Activated CD4-positive, alpha-beta T cell treated with anti-CD3 and anti-CD28 coated beads, Interleukin-2, amount 50 U/mL, for 48 hours (primary cell): ENCODE results near the gene CNNM2.

Experiments
- DNase-seq, 2 experiments: peaks; one replicate each; pipeline ENCODE4 v3.0.0-alpha.2; 2020

Gene CNNM2

DNA sequence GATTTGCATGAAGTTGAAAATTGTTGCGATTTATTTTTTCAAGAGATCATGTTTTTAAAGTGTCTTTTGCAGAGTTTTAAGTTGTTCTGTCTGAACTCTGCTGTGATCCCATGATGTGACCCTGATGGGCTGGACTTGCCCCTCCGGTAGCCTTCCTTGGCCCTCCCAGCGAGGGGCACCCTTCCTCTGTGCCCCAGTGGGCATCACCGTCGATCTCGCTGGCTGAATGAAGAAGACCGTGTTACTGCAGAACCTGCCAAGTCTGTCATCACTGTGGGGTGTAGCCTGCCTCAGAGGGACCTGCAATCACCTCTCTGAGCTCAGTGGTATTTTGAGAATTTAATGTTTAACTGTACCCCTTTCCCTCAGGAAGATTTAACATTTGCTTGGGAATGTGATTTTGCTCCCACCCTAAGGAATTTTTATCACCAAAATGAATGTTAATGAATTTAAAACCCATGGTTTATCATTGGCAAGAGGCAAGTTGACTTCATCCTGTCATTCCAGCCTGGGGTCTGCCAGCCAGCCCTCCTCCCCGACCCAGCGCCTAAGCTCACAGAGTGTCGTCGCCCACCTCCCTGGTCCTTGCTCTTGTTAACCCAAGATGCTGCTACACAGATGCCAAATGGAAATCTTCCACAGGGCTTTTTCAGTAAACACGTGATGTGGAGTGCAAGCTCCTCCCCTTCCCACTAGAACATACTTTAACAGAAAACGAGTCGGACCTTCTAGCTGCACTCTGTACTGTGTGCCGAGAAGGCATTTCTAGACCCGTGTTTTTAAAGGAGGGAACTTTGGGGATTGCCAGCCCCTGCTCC, 159.6 kb downstream of the CNNM2 start:
- DNase-seq: no peak

DNA sequence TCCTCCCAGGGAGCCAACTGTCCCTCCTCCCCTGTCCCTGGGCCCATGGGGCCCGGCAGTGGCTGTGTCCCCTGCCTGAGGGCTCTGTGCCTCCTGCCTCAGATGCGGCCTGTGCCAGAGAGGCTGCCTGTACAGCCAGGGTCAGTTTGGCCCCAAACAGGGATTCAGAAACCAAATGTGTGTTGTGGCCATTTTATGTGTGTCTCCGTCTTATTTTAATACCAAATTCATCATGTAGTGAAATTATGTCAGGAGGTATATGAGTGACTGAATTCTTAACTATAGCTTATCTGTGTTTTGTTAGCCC, 160.2 kb downstream of the CNNM2 start:
- no peak for DNase-seq

DNA sequence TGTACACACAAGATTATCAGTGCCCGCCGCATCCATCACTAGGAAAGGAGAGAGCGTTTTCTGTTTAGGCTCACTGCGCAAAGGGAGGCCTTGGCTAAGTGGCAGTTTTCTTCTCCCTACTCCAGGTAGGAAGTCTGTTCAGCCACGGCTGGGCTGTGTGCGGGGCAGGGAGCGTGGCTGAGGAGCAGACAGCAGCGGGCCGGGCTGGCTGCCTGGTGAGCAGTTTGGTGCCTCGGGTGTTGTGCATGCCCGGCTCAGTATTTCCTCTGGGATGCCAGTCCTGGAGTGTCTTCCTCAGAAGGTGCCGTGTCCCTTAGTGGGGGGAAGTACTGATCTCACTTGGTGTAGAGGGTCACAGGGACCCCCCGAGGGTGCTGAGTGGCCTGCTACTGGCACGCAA, 160.6 kb downstream of the CNNM2 start:
- DNase-seq: no peak

DNA sequence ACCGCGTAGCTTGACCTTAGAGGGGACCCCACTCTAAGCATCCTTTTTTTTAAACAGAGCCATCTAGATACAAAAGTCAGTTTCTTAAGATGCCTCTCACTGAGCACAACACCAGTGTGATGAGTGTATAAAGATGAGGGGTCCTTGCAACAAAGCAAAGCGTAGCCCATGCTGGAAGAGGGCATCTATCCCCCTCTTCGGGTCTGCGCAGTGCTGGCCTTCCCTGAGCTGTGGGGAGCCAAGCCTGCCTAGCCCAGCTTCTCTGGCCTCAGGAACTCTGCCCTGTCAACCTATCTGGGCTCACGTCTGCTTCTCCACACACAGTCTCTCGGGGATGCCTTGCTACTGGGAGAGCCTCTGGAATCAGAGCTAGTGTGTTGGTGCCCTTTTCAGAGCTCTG, 161.0 kb downstream of the CNNM2 start:
- DNase-seq: no peak

DNA sequence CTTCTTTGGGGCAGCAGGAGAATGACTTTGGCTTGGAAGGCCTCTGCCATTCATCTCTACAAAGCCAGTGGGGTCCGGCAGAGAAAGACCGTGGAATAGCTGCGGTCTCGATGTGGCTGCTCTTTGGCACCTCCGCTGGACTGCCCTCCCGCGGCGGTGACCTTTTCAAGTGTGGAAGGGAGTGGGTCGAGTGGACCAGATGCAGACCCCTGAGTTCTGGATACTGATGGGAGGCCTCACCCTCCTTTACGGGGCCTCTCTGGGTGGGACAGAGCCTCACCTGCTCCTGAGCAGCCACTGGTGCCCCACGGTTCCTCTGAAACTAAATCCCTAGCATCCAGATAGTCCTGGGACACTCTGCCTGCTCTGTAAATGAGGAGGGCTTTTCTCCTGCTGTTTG, 161.9 kb downstream of the CNNM2 start:
- no peak for DNase-seq

DNA sequence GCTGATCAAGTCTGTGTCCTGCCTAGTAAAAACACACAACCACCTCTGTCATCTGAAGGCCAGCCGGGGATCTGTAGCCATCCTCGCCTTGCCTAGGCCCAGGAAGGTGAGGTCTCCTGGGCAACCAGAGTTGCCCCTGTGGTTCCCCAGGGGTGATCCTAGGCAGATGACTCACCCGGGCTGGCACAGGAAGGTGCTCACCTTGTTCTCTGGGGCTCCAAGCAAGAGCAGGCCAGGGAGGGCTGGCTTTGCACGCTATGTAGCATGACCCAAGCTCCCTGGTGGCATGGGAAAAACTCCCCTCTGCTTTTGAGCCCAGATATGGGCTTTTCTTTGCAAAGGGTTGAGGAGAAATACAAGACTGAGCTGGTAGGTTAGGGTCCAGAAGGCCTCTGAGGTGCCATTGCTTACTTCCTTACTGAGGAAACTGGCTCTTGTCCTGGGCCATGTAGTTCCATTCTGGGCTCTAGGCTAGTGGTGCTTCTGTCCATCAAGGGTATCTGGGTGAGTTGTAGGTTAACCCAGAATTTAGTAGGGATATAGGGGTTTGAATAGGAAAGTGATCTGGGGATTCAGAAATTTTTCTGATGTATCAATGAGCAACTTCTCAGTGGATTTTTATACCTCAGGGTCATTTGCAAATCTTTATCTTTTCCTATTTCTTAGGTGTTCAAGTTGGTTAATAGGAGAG, 162.9 kb downstream of the CNNM2 start:
- no peak for DNase-seq

DNA sequence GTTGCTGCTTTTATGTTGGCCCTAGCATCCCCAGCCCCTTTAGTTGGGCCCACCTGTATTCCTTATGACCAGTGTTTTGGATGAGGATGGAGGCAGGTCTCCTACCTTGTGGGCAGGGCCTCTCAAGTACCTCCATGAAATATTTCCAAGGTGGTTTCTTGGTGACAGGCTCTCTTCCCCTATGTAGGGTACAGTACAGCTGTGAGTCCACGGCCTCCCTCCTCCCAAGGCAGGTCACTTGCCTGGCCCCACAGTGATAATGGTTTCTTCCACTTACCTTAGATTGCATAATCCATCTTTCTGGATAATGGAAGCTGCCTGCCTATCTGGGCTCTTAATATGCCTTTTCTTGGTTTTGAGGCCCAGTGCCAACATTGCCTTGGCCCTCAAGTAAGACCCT, 164.6 kb downstream of the CNNM2 start:
- no peak for DNase-seq

DNA sequence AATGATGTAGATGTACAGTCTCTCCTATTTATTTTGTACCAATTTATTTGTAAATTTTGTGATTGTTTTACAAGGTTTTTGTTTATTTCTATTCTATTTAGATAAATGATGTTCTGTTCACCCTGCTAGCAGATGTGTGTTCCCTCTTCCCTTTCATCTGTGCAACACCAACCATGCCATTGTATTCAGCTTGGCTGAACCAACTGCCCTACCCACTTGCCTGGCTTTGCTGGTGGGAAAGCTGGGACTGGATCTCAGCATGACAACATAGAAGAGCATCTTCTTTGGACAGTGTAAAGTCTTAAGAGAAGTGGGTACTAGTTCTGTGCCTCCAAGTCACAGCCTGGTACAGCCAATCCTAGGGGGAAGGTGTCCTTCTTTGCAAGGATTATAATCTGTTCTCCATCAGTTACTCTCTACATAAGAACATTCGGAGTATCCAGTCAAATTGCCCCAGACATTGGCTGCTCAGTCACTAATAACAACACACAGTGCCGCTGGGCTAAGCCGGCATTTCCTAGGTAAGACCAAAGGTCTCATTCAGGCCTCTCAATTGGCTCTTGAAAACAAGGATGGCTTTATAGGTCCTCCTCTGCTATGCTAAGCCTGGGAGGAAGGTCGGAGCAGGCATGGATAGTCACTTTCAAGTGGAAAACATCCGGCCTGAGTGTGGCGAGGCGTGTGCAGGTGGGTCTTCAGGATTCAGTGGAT, 165.3 kb downstream of the CNNM2 start:
- no peak for DNase-seq

DNA sequence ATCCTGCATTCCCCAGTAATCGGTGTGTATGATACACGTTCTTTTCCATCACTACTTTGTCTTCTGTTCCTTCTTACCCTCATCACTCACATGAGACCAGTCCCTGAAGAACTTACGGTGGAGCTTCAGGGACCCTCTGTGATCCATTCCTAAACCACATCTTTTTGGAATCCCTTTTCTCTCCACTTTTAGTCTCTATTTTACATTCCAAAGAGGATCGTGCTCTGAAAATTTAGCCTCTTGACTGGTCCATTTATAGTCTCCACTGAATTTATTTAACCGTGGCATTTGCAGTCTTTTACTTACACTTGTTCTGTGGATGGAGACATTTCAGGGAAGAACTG, 165.9 kb downstream of the CNNM2 start:
- DNase-seq: no peak

DNA sequence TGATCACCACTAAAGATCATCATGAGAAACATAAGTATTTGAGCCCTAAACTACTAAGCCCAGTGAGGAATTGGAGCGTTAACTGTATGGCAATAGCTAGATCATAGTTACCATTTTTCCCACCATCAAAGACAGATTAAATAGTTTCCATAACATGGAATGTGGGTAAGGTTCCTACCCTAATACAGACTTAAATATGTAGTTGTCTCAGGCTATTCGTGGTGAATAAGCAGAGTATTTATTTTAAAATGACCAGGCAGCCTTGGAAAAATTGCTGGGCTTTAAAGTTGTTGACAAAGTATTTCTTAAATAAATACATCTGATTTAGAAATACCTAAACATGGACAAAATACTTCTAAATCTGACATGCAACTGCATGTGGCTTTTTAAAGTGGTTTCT, 168.2 kb downstream of the CNNM2 start:
- no peak for DNase-seq

DNA sequence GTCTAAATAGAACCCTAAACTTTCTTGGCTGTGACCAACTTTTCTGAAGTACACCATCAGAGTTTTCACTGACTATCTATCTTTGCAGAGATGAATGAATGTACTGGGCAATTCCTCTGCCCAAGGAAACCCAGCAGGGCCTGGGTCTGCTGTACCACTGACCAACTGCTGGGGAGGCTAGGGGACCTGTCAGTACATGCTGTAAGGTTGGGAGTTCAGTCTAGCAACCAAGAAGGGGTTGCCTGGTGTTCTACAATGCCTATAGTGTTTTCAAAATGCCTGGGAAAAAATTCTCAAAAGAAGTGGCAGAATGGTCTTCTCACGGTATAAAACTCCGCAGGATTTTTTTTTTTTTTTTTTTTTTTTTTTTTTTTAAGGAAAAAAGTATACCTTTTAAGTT, 168.7 kb downstream of the CNNM2 start:
- DNase-seq: no peak

DNA sequence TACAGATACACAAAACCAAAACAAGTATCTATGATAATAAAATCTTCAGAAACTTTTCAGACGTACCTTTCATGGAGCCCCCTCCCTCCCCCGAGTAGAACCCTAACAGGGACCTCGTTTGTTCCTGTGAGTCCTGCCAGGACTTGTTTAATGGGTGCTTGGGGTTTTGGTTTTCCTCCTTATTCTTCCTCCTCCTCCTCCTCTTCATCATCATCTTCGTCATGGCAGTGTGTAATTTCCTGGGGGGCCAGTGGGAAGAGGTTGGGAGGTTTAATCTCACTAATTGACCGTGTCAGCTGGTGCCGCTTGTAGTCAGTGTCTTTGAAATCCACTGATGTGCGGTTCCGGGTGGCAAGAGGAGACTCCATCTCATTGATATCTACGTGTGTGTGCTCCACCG, 171.4 kb downstream of the CNNM2 start:
- DNase-seq: no peak

DNA sequence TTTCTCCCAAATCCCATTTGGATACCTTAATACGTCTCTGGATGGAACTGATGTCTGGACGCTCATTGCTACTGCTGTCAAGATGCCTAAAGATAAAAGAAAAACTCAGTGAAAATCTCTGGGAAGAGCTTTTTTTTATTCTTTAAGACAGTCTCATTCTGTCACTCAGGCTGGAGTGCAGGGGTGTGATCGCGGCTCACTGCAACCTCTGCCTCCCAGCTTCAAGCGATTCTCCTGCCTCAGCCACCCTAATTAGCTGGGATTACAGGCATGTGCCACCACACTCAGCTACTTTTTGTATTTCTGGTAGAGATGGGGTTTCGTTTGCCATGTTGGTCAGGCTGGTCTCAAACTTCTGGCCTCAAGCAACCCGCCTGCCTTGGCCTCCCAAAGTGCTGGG, 172.8 kb downstream of the CNNM2 start:
- no peak for DNase-seq

DNA sequence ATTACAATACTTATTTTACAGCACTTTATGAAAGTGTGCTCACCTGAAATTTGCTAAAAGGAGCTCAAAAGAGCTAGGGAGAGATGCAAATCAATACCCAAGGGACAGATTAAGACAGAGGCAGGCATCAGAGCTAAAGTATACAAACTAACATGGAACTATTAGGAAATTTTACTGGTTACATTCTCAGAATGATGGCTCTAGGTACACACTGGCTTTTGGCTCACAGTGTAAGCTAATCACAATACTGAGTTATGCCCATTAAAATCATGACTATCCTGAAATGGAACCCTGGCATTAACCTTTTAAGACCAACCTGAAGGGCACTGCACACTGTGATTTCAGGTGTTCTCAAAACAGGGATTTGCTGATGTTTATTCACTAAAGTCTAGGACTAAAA, 176.9 kb downstream of the CNNM2 start:
- no peak for DNase-seq

DNA sequence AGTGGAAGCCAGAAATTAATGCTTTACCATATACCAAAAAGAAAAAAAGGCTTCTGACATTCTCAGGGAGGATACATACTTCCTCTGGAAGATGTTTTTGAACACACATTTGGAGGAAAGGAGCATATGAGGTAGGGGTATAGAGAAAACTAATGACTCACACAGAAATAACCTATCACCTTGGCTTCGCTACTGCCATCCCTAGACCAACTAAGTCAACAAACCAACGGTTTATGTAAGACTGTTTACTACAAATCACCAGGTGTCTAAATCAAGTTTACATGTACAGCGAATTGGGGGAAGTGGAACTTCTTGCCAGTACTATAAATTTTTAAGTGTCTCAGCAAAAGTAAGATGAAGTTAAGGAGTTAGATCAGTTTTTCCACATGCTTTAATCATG, 178.0 kb downstream of the CNNM2 start:
- DNase-seq: no peak

DNA sequence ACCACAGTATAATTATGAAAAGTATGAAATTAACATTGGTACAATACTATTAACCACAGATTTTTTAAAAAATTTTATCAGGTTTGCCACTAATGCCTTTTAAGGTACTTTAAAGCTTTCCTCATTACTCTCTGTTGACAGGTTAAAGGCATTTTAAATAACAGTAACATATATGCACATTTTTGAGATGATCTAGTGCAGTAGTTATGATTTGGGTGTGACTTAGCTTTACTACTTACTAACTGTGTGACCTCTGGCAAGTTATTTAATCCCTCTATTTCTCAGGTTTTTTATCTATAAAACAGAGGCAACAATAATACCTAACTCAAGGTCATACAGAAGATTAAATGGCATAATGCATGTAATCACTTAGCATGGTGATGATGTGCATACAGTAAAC, 180.1 kb downstream of the CNNM2 start:
- no peak for DNase-seq

DNA sequence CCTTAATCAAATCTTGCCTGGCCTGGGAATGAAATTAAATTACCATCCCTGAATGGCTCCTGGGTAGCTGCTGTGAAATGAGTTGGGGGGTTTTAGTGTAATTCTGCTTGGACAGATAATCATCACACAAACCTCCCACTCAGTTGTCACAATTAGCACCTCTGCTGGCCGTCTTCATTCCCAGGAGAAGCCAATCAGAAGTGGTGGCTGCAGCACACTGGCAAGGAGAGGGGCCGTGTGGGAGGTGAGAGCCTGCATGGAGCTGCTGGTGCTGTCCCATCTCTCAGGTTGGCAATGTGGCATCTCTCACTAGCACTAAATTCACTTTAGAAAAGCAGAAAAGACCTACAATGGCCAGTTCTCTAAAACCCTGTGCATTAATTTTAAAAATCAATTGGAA, 182.5 kb downstream of the CNNM2 start:
- no peak for DNase-seq

DNA sequence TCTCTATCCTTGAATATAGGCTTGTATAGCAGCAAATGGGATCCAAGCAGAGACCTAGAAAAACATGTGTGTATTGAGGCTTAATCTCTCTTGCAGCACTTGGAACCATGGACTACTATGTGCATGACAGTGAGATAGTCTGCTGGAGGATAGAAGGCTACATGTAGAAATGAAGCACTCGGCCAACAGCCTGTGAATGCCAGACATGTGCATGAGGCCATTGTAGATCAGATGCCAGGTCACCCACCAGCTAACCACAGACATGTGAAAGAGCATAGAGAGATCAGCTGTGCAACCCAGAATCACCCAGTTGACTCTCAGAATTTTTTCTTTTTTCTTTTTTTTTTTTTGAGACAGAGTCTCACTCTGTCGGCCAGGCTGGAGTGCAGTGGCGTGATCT, 184.1 kb downstream of the CNNM2 start:
- no peak for DNase-seq

DNA sequence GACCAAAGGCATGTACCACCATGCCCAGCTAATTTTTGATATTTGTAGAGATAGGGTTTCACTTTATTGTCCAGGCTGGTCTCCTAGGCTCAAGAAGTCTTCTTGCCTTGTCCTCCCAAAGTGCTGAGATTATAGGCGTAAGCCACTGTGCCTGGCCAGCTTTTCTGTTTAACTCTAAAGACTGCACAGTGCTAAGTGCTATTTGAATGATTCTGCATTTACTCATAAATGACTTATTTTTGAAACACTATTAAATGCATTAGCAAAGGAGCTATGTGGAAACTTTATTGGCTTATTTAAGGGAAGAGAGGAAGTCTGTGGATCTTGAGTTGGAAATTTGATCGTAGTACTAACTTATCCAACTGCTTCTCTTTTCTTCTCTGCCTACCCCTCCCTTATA, 185.9 kb downstream of the CNNM2 start:
- DNase-seq: no peak

DNA sequence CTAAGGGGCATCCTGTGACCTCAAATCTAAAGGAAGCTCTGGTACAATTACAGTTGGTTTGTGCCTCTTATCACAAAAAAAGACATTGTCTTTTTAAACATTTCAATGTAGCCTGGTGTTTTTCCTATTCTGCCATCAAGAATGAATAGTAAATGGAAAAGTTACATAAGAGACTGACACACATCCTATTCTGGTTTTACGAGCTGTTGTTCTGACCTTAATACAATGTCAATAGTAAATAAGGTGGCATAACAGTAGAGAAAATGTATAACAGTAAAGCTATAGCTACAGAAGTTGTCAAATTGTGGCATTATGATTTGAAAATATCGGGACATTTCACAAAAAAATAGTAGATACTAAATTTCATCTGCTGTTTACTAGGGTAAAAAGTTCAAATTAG, 186.6 kb downstream of the CNNM2 start:
- no peak for DNase-seq

DNA sequence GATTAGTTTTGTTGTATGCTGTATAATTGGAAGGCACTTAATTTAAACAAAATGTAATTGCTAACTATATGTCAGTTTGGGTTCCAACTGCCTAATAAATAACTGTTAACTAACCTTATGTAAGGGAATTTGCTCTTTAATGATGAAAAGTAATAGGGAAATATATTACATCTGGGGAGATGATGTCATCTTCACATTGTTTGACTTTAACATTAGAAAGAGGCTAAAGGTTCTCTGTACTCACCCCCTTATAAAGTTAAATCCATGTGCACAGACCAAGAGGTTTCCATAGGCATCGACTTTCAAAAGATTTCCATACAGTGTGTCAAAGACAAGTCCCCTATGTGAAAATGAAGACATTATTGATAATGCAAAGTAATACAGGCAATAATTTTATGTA, 187.4 kb downstream of the CNNM2 start:
- no peak for DNase-seq

DNA sequence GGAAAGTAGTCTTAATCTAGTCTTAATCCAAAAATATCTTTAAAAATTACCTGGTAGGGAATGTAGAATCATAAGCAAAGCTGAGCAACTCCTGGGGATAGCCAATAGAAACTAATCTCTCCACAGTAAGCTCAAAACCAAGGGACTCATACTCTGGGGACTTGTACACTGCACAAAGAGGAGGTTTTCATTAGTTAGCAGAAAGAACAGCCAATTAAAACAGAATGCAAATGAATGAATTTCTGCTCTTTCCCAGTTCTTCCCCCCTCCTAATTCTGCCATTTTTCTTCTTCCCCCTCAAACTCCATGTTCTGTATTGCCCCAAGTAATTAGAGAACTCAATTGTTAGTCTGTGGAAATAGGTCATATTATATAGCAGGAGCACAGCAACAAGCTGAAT, 188.4 kb downstream of the CNNM2 start:
- no peak for DNase-seq

DNA sequence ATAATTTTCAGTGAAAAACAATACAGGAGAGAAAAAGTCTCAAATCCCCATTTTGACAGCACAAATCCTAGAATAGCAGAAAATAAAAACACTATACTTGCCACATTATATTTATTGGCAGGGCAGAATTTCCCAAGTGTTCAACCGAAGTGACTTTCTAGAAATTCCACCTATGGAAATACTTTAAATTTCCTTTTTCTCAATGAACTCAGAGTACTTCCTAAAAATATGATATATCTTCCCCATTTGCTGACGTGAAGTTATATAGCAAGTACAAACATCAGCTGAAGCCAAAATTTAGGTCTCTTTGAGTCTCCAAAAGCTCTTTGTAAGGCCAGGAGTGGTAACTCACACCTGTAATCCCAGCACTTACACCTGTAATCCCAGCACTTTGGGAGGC, 191.7 kb downstream of the CNNM2 start:
- DNase-seq: no peak

DNA sequence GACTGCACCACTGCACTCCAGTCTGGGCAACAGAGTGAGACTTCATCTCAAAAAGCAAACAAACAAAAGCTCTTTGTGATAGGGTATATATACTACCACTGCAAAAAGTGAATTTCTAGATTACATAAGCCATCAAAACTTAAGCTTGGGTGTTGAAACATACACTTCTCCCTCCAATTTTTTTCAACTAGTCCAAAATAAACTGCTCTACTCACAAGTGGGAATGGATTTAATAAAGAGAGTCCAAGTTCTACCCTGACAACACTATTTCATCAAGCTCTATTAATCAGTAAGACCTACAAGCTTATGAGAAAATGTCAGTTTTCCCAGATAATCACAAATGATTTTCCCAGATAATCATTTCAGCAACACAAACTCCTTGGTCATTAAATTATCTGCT, 192.3 kb downstream of the CNNM2 start:
- DNase-seq: no peak
